HEK293 (cell line): ENCODE data around the gene FGF22.

ENCODE experiments used
- CTCF ChIA-PET: fragments of 350-600 bp; formaldehyde crosslinking; extraction: SDS; loops from one replicate; lab custom pipeline; 2021; ENCODE audit warnings: antibody characterized with exemption; lab: Yijun Ruan, JAX
- POLR2A ChIA-PET: fragments of 300-600 bp; formaldehyde crosslinking; extraction: SDS; loops from one replicate; lab custom pipeline; 2020; ENCODE audit warnings: antibody characterized with exemption, inconsistent platforms; lab: Yijun Ruan, JAX
- H3K27ac ChIP-seq: fragments of 200-500 bp; sonication (Bioruptor generic); 2 replicates; pipeline ENCODE4 v1.5.1; 2014; ENCODE audit warnings: low read depth, low read length, control low read depth, inconsistent platforms; ENCODE audit errors: extremely low read depth
- H3K36me3 ChIP-seq, 2 experiments: fragments of 200-500 bp in 1 of 2; sonication (Bioruptor generic) in 1 of 2; 1 replicate in 1 of 2; 2 replicates in 1 of 2; pipeline ENCODE4 v1.5.1; 2014 to 2017; ENCODE audit warnings: inconsistent platforms in 2 of 2, low read length in 2 of 2; ENCODE audit not compliant: control insufficient read depth in 2 of 2, insufficient read depth in 1 of 2
- H3K4me1 ChIP-seq: fragments of 200-500 bp; sonication (Bioruptor generic); 2 replicates; pipeline ENCODE4 v1.5.1; 2014; ENCODE audit warnings: mild to moderate bottlenecking, low read length, inconsistent platforms; ENCODE audit not compliant: control insufficient read depth, insufficient read depth
- H3K4me3 ChIP-seq: 2 replicates; pipeline ENCODE4 v1.5.1; 2011; ENCODE audit warnings: low read depth, mild to moderate bottlenecking, control low read depth, low read length, moderate library complexity
- H3K9me3 ChIP-seq: fragments of 200-500 bp; sonication (Bioruptor generic); 2 replicates; pipeline ENCODE4 v1.5.1; 2014; ENCODE audit warnings: low read depth, low read length, inconsistent platforms; ENCODE audit not compliant: control insufficient read depth, insufficient read depth
- FEZF1 ChIP-seq: fragments of 450-650 bp; formaldehyde crosslinking; IDR thresholded peaks from 2 replicates; pipeline ENCODE4 v1.5.1; 2016; ENCODE audit warnings: missing biosample characterization, missing genetic modification characterization
- HOXC10 ChIP-seq: sonication (generic); formaldehyde crosslinking; IDR thresholded peaks from 2 replicates; pipeline ENCODE4 v1.8.1; 2023; ENCODE audit warnings: mild to moderate bottlenecking, missing genetic modification reagents
- HOXD13 ChIP-seq: sonication (generic); formaldehyde crosslinking; IDR thresholded peaks from 2 replicates; pipeline ENCODE4 v1.8.0; 2022; ENCODE audit warnings: missing genetic modification reagents, borderline replicate concordance
- KLF1 ChIP-seq: fragments of 450-650 bp; formaldehyde crosslinking; IDR thresholded peaks from 2 replicates; pipeline ENCODE4 v1.5.1; 2016; ENCODE audit warnings: missing biosample characterization, missing genetic modification characterization
- KLF7 ChIP-seq: fragments of 450-650 bp; formaldehyde crosslinking; IDR thresholded peaks from 2 replicates; pipeline ENCODE4 v1.5.1; 2016; ENCODE audit warnings: missing biosample characterization, missing genetic modification characterization, borderline replicate concordance
- KLF8 ChIP-seq: fragments of 450-650 bp; formaldehyde crosslinking; IDR thresholded peaks from 2 replicates; pipeline ENCODE4 v1.5.1; 2016; ENCODE audit warnings: missing biosample characterization, missing genetic modification characterization
- MEIS1 ChIP-seq: sonication (generic); formaldehyde crosslinking; IDR thresholded peaks from 2 replicates; pipeline ENCODE4 v1.8.1; 2022; ENCODE audit warnings: missing genetic modification reagents, mild to moderate bottlenecking, borderline replicate concordance
- PRDM1 ChIP-seq: fragments of 450-650 bp; formaldehyde crosslinking; IDR thresholded peaks from 2 replicates; pipeline ENCODE4; 2016; ENCODE audit warnings: missing biosample characterization, missing genetic modification characterization
- PRDM6 ChIP-seq: fragments of 450-650 bp; formaldehyde crosslinking; IDR thresholded peaks from 2 replicates; pipeline ENCODE4 v1.5.1; 2017; ENCODE audit warnings: missing biosample characterization, missing genetic modification characterization
- REST ChIP-seq: fragments of 450-650 bp; formaldehyde crosslinking; IDR thresholded peaks from 2 replicates; pipeline ENCODE4 v1.5.1; 2016; ENCODE audit warnings: missing biosample characterization, missing genetic modification characterization
- ZFHX2 ChIP-seq: fragments of 450-650 bp; formaldehyde crosslinking; conservative IDR thresholded peaks from 2 replicates; pipeline ENCODE4 v1.5.1; 2016; ENCODE audit warnings: missing biosample characterization, missing genetic modification characterization
- ZFP3 ChIP-seq: fragments of 450-650 bp; formaldehyde crosslinking; IDR thresholded peaks from 2 replicates; pipeline ENCODE4 v1.5.1; 2016; ENCODE audit warnings: low read depth, missing biosample characterization, missing genetic modification characterization
- ZIC2 ChIP-seq: fragments of 450-650 bp; formaldehyde crosslinking; IDR thresholded peaks from 2 replicates; pipeline ENCODE4 v1.5.1; 2016; ENCODE audit warnings: missing biosample characterization, missing genetic modification characterization
- ZNF114 ChIP-seq: fragments of 450-650 bp; formaldehyde crosslinking; IDR thresholded peaks from 2 replicates; pipeline ENCODE4 v1.5.0; 2017; ENCODE audit warnings: missing biosample characterization, missing genetic modification characterization
- ZNF174 ChIP-seq: fragments of 450-650 bp; formaldehyde crosslinking; IDR thresholded peaks from 2 replicates; pipeline ENCODE4 v1.5.0; 2017; ENCODE audit warnings: missing biosample characterization, mild to moderate bottlenecking, missing genetic modification characterization
- ZNF18 ChIP-seq: fragments of 450-650 bp; formaldehyde crosslinking; IDR thresholded peaks from 2 replicates; pipeline ENCODE4 v1.5.1; 2016; ENCODE audit warnings: missing biosample characterization, missing genetic modification characterization
- ZNF214 ChIP-seq: fragments of 450-650 bp; formaldehyde crosslinking; IDR thresholded peaks from 2 replicates; pipeline ENCODE4 v1.5.1; 2017; ENCODE audit warnings: missing biosample characterization, mild to moderate bottlenecking, missing genetic modification characterization, borderline replicate concordance
- ZNF341 ChIP-seq: fragments of 450-650 bp; formaldehyde crosslinking; IDR thresholded peaks from 2 replicates; pipeline ENCODE4; 2016; ENCODE audit warnings: low read depth, missing biosample characterization, missing genetic modification characterization
- ZNF513 ChIP-seq: fragments of 450-650 bp; IDR thresholded peaks from 2 replicates; pipeline ENCODE4 v1.5.1; 2018; ENCODE audit warnings: missing biosample characterization, missing genetic modification characterization
- ZNF529 ChIP-seq: fragments of 450-650 bp; formaldehyde crosslinking; IDR thresholded peaks from 2 replicates; pipeline ENCODE4 v1.5.1; 2017; ENCODE audit warnings: missing genetic modification characterization, missing biosample characterization; ENCODE audit not compliant: insufficient replicate concordance
- ZNF555 ChIP-seq: fragments of 450-650 bp; formaldehyde crosslinking; conservative IDR thresholded peaks from 2 replicates; pipeline ENCODE4 v1.5.1; 2017; ENCODE audit warnings: missing biosample characterization, mild to moderate bottlenecking, missing genetic modification characterization, inconsistent platforms
- ZNF561 ChIP-seq: fragments of 450-650 bp; IDR thresholded peaks from 2 replicates; pipeline ENCODE4 v1.5.1; 2018; ENCODE audit warnings: missing biosample characterization, missing genetic modification characterization, borderline replicate concordance
- ZNF626 ChIP-seq: fragments of 450-650 bp; sonication (Bioruptor Pico); formaldehyde crosslinking; IDR thresholded peaks from 2 replicates; pipeline ENCODE4 v1.5.1; 2018; ENCODE audit warnings: missing biosample characterization, missing genetic modification characterization, inconsistent platforms
- ZNF692 ChIP-seq: fragments of 450-650 bp; formaldehyde crosslinking; IDR thresholded peaks from 2 replicates; pipeline ENCODE4 v1.5.1; 2016; ENCODE audit warnings: missing biosample characterization, missing genetic modification characterization
- ZNF843 ChIP-seq: fragments of 450-650 bp; formaldehyde crosslinking; IDR thresholded peaks from 2 replicates; pipeline ENCODE4 v1.5.1; 2016; ENCODE audit warnings: missing biosample characterization, missing genetic modification characterization
- ZSCAN4 ChIP-seq: fragments of 450-650 bp; formaldehyde crosslinking; IDR thresholded peaks from 2 replicates; pipeline ENCODE4 v1.5.1; 2017; ENCODE audit warnings: missing biosample characterization, missing genetic modification characterization

The FGF22 gene

GRCh38 chr19:591099-591958 is 48.4 kb upstream of the FGF22 start:
- CTCF ChIA-PET: no interaction called here
- no peak overlapping the region for H3K4me3 ChIP-seq
- TF ChIP-seq ZFHX2 (tag by site-specific recombination) (peak; percentile 29), ZNF174 (tag by site-specific recombination) (no peak), KLF8 (tag by site-specific recombination) (peak; percentile 79; the same call in 1 of the 2 replicates), MEIS1 (CRISPR knock-in tag) (no peak), REST (tag by site-specific recombination) (peak; percentile 97), ZNF114 (tag by site-specific recombination) (no peak), ZNF561 (tag by site-specific recombination) (no peak), KLF1 (tag by site-specific recombination) (peak; percentile 41; the same call in 1 of the 2 replicates), ZNF529 (tag by site-specific recombination) (no peak), FEZF1 (no peak), ZNF513 (tag by site-specific recombination) (no peak), ZNF341 (tag by site-specific recombination) (no peak), PRDM6 (tag by site-specific recombination) (no peak), ZNF843 (tag by site-specific recombination) (no peak), ZSCAN4 (tag by site-specific recombination) (no peak), HOXD13 (CRISPR knock-in tag) (0 out of 2 replicates have a peak, but pooled peaks have one; percentile 51), ZFP3 (tag by site-specific recombination) (no peak), HOXC10 (CRISPR knock-in tag) (peak; percentile 70; the same call in 1 of the 2 replicates), ZNF18 (peak; percentile 73; the same call in 1 of the 2 replicates), ZNF214 (tag by site-specific recombination) (no peak), ZNF555 (tag by site-specific recombination) (no peak), ZNF692 (peak; percentile 48; the same call in 1 of the 2 replicates), PRDM1 (tag by site-specific recombination) (no peak), ZNF626 (no peak), KLF7 (tag by site-specific recombination) (no peak), ZIC2 (tag by site-specific recombination) (no peak)

More at GRCh38 chr19:591099-591958, 48.4 kb upstream of the FGF22 start:
- Histone ChIP-seq H3K9me3 (no peaks in the 10 kb centered on the region), H3K36me3 (no peaks in the 10 kb centered on the region), H3K4me1 (peaks cover 7% of the 10 kb centered on the region; the same call in 1 of the 2 replicates), H3K27ac (no peak overlapping the region)
- POLR2A ChIA-PET: no interaction called here
